HPDE6-E6E7 (cell line): Measurements from ENCODE around the gene PRKRIP1.
"Not testable (repeated sequence)": the region's sequence is repeated elsewhere in the genome, so short reads cannot be mapped to it uniquely, and the experiment has no call there.

ENCODE experiments used
- DNase-seq: peaks from one replicate; pipeline ENCODE4 v3.0.0; 2011; ENCODE audit warnings: missing footprints; ENCODE audit errors: extremely low spot score

The PRKRIP1 gene

DNA sequence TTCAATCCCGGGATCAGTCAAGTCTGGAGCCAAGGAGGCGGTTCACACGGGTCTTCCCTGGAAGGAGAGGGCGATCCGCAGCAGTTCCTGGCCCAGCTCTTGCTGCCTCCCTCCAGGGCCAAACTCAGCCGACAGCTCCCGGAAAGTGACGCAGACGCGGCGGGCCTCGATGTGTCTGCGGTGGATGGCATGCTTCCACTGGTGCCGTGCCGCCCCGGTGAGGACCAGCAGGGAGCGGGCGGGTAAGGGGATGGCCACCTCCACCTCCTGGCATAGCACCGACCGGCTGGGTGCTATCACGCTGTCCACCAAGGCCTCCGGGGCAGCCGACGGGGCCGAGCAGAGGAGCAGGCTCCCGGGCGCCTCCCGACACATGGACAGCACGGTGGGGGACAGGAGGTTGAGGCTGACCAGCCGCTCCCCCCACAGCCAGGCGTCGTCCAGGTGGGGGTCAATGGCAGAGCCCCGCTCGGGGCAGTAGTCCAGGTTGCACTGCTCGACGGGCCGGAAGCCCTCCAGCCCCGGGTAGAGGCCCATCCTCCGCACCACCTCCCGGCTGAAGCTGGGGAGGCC lies 61.3 kb downstream of the PRKRIP1 start:
- no peak for DNase-seq

DNA sequence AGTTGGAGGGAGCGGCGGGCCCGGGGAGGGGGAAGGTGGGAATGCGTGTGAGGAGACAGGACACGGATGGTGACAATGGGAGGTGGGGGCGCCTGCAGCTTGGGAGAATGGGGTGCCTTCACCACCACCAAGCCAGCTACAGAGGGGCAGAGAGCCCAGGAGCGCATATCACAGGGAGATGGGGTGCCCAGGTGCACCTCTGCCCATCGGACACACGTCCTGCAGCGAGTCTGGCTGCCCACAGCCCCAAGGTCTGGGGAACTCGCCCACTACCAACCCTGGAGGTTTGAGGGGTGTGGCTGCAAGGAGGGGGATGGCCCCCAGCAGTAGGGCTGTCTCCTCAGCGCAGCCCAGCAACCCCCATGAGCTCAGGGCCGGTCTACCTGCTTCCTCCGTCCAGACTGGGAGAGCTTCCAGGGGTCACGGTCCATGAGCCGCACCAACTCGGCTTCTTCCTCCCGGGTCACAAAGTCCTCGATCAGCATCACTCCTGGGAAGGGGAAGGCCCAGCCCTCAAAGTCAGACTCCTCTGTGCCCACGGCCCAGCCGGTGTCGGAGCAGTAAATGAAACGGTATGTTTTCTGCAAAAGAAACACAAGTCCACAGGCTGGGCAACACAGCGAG lies 63.2 kb downstream of the PRKRIP1 start:
- DNase-seq, result no peak

DNA sequence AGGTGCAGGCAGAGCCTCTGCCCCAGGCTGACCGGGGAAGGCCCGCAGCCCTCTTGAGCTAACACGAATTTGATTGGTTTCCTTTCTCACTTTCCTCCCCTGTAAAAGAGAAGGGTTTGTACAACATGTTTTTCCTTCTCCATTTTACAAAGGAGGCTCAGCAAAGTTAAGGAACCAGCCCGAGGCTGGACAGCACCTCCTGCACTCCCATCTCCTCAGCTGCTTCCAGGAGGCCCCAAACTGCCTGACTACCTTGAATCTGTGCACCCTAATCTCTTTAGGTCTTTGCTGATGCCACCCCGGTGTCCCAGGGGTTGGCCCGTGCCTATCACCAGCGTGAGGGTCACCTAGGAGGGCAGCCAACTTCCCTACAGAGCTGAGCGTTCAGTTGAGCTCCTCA lies 64.3 kb downstream of the PRKRIP1 start:
- no peak for DNase-seq

DNA sequence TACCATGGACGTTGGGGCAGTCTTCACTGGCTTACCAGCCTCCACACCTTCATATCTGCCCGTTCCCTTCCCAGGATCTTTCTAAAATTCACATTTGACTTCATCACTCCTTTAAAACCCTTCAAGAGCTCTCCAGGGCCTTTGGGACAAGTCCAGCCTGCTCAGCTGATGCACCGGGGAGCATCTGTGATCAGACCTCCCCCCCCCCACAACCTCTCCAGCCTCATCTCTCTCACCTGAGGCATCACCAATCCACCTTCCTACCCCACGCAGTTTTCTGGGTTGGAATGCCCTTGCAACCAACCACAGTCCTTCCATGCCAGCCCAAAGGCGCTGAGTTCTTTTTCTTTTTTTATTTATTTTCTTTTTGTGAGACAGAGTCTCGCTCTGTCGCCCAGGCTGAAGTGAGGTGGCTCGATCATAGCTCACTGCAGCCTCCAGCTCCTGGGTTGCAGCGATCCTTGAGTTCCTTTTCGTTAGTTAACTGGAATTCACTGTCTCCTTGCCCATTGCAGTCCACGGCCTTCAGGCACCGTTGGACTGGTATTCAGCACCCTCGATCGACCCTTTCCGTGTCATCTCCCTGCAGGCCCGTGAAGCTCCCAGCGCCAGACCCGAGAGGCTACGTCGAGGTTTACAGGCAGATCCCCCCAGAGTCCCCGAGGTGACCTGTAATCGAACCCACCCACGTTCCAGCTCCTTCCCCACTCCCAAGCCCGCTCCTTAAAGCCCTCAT lies 67.8 kb downstream of the PRKRIP1 start:
- DNase-seq, result no peak

DNA sequence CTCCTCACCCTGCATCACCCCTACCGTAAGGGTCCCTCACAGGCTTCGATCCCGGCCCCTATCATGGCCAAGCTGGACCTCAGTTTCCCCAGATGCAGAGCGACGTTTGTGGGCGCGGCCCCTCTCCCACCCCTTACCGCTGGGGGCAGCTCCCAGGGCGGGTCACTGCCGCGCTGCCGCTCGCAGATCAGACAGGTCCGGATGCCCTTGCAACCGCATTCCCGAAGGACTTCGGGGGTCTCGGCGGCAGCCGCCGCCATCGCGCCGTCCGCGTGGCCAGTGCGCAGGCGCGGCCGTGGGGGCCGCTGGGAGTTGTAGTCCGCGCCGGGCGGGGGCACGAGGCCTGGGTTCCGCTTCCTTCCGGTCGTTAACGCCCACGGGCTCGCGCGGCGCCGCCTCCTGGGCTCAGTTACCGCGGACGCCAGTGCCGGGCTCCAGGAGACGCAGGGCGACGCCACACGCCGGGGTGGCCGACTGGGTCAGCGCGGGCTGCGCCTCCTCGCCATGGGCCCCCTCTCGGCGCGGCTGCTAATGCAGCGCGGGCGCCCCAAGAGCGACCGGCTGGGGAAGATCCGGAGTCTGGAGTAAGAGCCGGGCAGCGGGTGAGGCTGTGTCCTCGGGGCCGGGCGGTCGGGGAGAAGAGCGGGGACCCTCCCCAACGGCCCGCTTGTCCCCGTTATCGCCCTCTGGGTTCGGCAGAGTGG lies 68.6 kb downstream of the PRKRIP1 start, which contains the start of the genes ALKBH4 and LRWD1:
Gene ALKBH4 (minus strand): TSS at position 287 of the 704 bp plus-strand sequence. CDS start 27 bp downstream, at position 260.
Gene LRWD1 (plus strand): TSS at position 408 of the 704 bp plus-strand sequence. CDS start 97 bp downstream, at position 505.
- peak; percentile 88 for DNase-seq

DNA sequence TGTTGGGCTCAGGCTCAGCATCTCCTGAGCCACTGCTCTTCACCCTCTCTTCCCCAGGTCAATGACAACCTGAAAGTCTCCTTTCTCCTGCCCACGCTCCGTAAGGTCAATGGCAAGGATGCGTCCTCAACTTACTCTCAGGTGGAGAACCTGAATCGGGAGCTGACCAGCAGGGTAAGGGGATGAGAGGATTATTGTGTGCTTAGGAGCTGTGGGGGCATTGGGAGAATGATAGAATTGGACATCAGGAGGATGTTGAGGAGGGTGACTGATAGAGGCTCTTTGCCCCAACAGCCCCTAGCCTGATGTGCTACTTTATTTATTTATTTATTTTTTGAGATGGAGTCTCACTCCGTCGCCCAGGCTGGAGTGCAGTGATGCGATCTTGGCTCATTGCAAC lies 69.9 kb downstream of the PRKRIP1 start:
- DNase-seq, result no peak

DNA sequence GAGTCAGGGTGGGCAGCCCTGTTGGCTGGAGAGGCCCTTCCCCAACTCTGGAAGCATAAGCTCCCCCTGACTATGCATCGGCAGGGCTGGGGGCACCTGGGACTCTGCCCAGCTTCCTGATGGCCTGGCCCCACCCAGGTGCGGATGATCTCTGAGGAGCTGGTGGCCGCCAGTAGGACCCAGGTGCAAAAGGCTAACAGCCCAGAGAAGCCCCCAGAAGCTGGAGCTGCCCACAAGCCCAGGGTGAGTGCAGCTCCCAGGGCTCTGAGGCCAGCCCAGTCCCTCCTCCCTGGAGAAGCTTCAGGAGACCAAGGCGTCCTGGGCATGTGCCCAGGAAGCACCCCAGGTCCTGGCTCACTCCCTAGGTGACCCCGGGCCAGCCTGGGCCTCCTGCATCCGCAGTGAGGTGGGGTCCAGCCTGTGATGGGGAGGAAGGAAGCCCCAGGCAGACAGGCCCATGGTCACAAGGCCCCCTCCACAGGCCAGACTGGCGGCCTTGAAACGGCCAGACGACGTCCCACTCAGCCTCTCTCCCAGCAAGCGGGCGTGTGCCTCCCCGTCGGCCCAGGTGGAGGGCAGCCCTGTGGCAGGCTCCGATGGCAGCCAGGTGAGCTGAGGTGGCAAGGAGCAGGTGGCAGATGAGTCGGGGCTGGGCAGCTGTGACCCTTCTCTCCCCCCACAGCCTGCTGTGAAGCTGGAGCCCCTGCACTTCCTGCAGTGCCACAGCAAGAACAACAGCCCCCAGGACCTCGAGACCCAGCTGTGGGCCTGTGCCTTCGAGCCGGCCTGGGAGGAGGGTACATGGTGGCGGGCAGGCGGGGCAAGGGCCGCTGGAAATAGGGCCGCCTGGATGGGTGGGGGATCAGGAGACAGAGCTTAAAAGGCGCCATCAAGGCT lies 71.7 kb downstream of the PRKRIP1 start:
- no peak for DNase-seq

DNA sequence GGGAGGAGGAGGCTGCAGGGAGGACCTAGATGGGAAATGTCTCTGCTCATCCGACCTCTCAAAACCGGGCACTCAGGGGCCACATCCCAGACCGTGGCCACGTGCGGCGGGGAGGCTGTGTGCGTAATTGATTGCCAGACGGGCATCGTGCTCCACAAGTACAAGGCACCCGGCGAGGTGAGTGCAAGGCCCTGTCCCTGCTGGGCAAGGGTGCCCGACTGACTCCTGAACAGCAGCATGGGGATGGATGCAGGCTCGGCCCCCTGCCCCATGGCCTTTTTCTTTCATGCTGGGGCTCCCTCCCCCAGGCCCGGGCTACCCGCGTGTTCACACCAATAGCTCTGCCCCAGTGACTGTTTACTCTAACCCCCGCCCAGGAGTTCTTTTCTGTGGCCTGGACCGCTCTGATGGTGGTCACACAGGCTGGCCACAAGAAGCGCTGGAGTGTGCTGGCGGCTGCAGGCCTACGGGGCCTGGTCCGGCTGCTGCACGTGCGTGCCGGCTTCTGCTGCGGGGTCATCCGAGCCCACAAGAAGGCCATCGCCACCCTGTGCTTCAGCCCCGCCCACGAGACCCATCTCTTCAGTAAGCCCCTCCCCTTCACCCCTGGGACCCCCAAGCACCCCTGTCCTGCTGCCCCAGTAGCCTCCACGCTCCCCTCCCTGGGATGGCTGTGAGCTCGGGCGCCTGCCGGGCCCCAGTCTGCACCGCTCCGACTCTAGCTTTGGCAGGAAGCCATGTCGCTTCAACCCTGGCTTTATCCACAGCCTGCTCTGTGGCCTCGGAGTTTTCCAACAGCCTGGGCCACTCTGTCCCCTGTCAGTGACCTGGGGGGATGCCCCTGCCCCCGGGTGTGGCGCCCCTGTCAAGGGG lies 72.6 kb downstream of the PRKRIP1 start:
- no peak for DNase-seq

DNA sequence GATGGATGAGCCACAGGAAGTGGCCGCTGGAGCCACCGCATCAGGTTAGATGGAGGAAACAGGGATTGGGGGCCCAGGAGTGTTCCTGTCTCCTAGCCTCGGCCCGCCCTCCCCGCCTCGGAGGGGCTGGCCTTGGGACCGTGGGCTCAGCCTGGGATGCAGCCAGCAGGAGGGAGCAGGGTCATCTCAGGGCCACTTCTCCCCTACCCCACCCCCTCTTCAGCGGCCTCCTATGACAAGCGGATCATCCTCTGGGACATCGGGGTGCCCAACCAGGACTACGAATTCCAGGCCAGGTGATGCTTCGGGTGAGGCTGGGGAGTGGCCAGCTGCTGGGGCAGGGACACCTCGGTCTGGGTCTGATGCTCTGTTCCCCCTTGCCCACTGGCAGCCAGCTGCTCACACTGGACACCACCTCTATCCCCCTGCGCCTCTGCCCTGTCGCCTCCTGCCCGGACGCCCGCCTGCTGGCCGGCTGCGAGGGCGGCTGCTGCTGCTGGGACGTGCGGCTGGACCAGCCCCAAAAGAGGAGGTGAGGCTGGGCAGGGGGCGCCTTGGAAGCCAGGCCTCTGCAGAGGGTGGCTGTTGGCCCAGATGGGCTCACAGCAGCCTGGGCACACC lies 73.3 kb downstream of the PRKRIP1 start:
- no peak for DNase-seq

DNA sequence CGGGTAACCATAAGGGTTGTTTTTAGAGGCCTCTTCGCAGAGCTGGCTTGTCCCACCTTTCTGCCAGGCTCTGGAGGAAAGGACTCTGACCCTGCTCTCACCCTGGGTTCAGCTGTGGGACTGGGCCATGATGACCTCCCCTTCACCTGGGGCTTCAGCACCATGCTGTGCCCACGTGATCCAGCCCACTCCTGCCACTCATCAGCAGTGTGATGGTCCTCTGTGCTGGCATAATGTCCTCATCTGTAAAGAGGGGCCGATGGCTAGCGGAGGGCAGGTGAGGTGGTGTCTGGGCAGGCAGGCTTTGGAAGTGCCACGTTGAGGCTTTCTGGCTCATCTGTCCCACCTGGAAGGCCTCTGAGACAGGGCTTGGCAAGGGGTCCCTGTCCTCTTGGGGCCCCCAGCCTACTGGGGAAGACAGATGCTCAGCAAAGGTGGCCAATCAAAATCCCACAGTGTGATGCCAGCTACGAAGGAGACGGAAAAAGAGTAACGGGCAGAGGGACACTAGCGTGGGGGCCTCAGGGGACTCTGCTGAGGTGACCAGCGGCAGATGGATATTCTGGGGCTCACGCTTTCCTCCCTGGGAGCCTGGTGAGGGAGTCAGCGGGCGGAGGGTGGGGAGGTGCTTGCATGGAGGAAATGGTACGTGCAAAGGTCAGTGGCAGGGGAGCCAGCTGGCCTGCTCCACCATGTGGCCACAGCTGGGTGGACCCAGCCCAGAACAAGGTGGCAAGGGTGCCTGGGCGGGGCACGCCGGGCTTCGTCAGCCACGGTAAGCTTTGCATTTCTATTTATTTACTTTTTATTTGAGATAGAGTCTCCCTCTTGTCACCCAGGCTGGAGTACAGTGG lies 74.0 kb downstream of the PRKRIP1 start:
- DNase-seq, result no peak

DNA sequence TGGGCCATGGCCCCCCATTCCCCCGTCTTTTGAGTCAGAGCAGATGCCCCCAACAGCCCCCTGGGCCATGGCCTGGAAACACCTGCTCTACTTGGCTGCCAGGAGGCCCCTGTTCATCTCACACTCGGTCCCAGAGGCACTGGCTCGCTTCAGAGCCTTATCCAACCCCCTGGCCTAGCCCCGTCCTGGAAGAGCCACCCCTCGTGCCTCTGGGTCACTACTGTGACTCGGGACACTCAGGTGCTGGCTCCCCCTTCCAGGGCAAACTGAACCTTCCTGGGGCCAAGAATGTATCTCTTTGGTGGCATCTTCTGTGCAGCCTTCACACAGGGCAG lies 75.6 kb downstream of the PRKRIP1 start:
- DNase-seq, result no peak

DNA sequence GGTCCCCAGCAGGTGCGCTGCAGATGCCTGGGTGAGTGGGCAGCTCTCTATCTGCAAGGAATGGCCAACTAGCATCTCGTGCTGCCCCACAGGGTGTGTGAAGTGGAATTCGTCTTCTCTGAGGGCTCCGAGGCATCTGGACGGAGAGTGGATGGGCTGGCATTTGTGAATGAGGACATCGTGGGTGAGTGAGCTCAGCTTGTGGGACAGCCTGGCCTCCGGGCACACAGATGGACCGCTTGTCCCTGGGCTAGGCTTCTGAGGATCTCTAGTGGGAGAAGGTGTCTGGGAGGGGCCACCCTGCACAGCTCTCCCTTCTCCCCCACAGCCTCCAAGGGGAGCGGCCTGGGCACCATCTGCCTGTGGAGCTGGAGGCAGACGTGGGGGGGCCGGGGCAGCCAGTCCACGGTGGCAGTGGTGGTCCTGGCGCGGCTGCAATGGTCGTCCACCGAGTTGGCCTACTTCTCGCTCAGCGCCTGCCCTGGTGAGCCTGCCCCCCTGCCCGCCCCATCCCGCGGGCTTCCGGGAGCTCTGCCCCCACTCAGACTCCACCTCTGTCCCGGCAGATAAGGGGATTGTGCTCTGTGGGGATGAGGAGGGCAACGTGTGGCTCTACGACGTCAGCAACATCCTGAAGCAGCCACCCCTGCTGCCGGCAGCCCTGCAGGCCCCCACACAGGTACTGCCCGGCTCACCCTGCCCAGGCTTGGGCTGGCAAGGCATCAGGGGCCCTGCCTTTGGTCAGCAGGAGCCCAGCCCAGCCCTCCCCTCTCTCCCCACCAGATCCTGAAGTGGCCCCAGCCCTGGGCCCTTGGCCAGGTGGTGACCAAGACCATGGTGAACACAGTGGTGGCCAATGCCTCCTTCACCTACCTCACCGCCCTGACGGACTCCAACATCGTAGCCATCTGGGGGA lies 76.2 kb downstream of the PRKRIP1 start:
- no peak for DNase-seq

DNA sequence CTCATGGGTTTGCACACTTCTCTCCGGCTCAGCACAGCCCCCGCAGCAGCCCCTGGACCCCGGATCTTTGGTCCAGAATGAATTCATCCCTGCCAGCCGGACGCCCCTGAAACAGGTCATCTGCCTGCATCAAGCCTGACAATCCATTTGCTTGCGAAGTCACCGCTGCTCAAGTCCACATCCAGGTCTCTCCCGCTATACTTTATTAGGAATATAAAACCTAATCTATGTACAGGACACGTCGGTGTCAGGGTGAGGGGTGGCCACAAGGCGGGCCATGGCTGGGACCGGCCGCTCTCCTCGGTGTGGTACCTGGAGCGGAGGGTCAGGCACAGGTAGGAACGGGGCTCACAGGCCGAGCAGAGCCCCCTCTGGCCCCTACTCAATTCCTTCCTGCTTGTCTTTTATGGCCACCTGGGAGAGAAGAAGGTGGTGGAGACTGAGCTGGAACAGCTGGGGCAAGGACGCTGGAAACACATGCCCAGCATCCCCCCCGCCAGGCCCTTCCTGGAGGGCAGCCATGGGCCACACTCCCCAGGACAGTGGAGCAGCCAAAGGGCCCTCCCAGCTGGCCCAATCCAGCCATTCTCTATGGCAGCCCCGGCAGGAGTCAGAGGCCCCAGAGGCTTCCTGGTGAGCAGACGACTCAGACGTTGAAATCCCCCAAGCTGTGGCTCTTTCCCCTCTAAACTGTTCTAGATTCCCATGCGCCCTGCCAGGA lies 77.3 kb downstream of the PRKRIP1 start:
- DNase-seq, result no peak

DNA sequence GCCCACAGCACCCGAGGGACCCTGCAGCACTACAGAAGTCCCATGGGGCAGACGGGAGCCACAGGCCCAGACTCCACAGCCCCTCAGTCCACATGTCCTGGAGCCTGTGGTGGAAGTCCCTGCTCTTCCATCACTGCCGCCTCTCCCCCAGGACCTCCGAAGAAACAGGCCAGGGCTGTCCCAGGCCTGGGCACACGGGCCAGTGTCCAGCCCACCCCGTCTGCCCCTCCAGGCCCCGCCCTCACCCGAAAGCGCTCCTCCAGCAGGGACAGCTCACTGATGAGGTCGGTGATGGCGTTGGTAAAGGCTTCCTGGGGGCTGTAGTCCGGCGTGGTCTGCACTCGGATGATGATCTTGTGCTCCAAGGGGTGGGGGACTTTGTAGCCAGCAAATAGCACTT lies 78.0 kb downstream of the PRKRIP1 start:
- DNase-seq, result not testable (repeated sequence)

DNA sequence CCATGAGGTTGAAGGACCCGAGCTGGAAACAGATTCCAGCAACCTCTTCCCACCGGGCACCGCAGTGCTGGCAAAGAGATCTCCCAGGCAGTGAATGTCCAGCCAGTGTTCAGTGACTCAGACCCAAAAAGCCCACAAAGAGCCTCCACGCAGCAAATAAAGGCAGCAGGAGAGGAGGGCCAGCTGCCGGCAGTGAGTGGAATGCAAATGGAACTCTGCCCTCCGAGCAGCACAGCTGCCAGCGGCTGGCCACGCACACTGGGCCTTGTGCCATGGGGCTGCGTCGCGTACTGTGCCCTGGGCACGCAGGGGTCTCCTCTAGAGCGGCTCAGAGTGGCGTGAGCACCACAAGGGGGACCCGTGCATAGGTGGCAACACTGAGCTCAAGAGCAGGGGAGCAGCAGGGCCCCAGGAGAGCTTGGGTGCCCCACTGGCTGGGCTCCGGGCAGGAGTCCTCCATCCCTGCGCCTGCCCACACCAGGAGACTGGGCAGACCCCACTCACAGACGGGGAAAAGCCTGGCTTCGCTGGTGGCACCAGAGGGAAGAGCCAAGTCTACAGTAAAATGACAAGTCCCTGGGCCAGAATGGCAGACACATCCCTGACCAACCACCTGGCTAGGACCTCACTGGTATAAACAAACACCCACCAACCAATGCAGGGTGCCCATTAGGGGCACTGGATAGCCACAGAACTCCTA lies 78.7 kb downstream of the PRKRIP1 start:
- DNase-seq, result not testable (repeated sequence)
